Posterior cingulate gyrus (tissue), 11 donors: ENCODE measurements around the gene PARD3.
"Not testable (repeated sequence)": the region's sequence is repeated elsewhere in the genome, so short reads cannot be mapped to it uniquely, and the experiment has no call there.

Experiments used
- DNase-seq, 10 donors: peaks; one replicate each; pipeline versions ENCODE4 v3.0.0 to v3.0.0-alpha.2; 2020 to 2021; ENCODE audit warnings: mixed read lengths in 3 of 10
- intact Hi-C: fragments of 100-400 bp; cut with DNase I; formaldehyde crosslinking; loops from one replicate; pipeline ENCODE4 v1.15.1; 2023

PARD3 gene

GRCh38 chr10:34701194-34701593, 113.9 kb downstream of the PARD3 start:
- no peak for DNase-seq
- intact Hi-C loops, result no loop called here

- DNase-seq, intact Hi-C loops: not testable (repeated sequence)
These were observed 114.3 kb downstream of the PARD3 start for GRCh38 chr10:34700752-34701151.

DNA sequence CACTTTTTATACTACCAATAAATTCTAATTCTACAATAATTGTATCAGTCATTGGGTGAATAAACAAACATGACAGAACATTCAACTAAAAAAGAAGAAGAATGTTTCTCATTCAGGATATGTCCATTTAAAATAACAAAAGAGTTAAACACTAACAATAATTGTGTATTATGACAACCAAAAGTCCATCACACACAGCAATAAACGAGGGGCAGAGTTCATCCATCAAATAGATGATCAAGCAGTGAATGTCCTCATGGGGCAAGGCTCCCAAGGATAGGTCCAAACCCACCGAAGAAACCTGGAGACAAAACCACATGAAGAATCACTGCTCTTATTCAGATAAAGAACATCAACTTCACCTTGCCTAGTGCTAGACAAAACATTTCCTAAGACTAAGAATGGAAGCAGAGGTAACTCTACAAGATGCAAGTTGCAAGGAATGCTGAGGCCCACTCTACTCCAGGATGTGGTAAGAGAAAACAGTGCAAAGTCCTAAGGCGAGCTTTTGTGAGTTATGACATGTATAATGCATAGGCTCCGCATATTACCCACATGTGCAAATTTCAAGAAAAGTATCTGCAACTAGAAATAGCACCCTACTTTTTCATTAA, 115.1 kb downstream of the PARD3 start:
- intact Hi-C loops, result no loop called here

DNA sequence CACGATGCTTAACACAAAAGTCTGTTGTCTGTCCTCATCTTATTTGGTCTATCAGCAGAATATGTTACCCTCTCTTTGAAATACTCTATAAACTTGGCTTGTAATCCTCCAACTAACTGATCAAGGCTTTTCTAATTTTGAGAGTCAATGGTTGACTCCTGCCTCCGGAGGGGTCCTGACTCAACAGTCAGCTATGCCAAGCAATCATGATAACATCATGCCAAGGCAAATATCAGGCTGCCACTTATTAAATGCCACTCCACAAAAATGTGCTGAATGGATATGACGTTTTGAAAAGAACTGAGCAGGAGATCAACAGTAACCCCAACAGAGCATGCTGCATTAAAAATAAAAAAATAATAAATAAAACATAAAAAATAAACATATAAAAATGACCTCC, 116.1 kb downstream of the PARD3 start:
- DNase-seq, result no peak
- intact Hi-C loops, result no loop called here

More for the DNA sequence above, 115.1 kb downstream of the PARD3 start:
- no peak for DNase-seq

GRCh38 chr10:34698248-34698831, 116.8 kb downstream of the PARD3 start:
- no peak for DNase-seq
- intact Hi-C loops, result no loop called here

GRCh38 chr10:34697351-34698247, 117.5 kb downstream of the PARD3 start:
- intact Hi-C loops, result no loop called here
- DNase-seq, result no peak

GRCh38 chr10:34696423-34696822, 118.7 kb downstream of the PARD3 start:
- no peak for DNase-seq

GRCh38 chr10:34690383-34691049, 124.6 kb downstream of the PARD3 start:
- DNase-seq, result no peak
- intact Hi-C loops, result no loop called here

More at GRCh38 chr10:34696423-34696822, 118.7 kb downstream of the PARD3 start:
- intact Hi-C loops, result no loop called here

- intact Hi-C loops, result no loop called here
- no peak for DNase-seq
These were observed 126.0 kb downstream of the PARD3 start for GRCh38 chr10:34689053-34689452.

DNA sequence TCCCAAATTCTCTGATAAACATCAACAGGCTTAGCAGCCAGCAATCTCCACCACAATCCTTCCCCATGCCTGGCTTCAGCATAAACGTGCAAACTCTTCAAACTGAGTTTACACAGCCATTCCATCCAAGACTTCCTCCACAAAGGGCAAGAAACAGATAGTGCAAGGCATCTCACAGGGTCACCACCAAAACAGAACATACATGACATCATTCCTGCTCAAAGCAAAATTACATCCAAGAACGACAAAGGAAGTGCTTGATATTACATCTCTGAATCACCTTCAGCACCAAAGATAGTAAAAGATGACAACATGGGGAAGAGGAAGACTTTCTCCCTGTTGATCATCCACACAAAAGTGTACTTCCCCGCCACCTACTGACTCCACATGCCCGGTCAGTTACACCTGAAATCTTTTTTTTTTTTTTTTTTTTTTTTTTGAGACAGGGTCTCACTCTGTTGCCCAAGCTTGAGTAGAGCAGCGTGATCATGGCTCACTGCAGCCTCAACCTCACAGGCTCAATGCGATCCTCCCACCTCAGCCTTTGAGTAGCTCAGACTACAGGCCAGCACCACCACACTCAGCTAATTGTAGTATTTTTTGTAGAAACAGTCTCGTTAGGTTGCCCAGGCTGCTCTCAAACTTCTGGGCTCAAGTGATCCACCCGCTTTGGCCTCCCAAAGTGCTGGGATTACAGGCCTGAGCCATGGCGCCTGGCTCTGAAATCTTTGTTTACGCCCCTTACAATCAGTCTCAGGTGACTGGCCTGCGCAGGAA, 127.5 kb downstream of the PARD3 start:
- no peak for DNase-seq
- intact Hi-C loops, result no loop called here

DNA sequence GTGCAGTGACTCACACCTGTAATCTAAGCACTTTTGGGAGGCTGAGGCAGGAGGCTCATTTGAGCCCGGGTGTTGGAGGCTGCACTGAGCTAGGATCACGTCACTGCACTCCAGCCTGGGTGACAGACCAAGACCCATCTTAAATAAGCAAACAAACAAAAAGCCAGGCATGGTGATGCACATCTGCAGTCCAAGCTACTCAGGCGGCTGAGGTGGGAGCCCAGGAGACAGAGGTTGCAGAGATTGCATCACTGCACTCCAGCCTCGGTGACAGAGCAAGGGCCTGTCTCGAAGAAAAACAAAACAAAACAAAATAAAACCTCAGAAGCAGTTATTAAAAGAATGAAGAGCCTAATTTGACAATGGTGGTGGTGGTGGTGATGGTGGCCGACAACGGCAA, 132.5 kb downstream of the PARD3 start:
- intact Hi-C loops, result no loop called here
- no peak for DNase-seq

- intact Hi-C loops, result no loop called here
- no peak for DNase-seq
These were observed 133.2 kb downstream of the PARD3 start for GRCh38 chr10:34681933-34682332.

GRCh38 chr10:34679177-34679576, 135.9 kb downstream of the PARD3 start:
- intact Hi-C loops, result no loop called here
- DNase-seq, result no peak

DNA sequence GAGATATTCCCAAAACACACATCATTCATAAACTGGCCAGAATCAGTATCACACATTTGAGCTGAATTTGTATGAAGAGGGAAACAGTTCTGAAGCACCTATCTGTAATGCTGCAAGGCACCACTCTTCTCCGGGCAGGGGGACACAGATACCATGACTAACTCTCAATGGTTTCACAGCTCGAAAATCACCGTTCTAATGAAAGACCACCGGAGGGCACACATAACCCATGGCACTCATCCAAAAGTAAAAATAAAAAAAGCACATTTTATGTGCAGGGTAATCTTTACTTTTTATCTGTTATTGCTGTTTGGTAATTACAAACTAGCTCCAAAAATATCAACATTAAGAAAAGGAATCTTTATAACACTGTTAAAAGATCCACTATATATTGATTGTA, 137.5 kb downstream of the PARD3 start:
- no peak for DNase-seq
- intact Hi-C loops, result no loop called here

- intact Hi-C loops, result no loop called here
- DNase-seq, result no peak
These were observed 138.0 kb downstream of the PARD3 start for GRCh38 chr10:34677132-34677531.

DNA sequence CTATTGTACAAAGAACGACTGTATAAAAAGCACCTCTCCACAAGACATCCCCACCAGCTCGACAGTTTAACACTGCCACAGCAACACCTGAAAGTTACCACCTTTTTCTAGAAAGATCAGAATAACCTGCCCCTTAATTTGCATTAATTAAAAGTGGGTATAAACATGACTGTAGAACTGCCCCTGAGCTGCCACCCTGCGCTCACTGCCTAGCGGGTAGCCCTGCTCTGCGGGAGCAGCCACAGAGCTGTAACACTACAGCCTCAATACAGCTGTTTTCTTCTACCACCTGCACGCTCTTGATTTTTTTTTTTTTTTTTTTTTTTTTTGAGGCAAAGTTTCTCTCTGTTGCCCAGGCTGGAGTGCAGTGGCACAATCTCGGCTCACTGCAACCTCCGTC, 140.9 kb downstream of the PARD3 start:
- no peak for DNase-seq
- intact Hi-C loops, result no loop called here

DNA sequence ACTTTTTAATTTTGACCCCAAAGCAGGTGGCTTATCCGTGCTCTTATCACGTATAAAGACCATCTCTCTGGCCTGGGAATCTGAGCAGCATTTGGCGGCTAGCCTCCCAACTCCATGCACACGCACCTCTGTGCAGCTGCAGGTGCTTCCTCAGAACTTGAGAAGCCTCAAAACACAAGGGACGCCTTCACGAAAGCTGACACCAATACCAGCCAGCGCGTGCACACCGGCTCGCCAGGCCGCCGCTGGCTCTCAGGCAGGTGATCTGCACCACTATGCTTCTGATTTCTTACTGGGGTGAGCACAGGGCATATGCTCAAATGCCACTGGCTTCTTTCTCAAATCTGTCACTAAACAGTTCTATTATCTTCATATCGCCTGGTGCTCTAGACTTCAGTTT, 145.0 kb downstream of the PARD3 start:
- intact Hi-C loops, result no loop called here
- DNase-seq, result no peak

DNA sequence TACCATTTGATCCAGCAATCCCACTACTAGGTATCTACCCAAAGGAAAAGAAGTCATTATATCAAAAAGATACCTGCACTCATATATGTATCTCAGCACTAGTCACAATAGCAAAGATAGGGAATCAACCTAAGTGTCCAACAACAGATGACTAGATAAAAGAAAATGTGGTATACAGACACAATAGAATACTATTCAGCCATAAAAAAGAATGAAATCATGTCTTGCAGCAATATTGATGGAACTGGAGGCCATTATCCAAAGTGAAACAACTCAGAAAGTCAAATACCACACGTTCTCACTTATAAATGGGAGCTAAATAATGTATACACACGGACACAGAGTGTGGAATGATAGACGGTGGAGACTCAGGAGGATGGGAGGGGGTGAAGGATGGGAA, 146.0 kb downstream of the PARD3 start:
- intact Hi-C loops, result loop anchor here (5.0 kb wide), 1 partner anchor 358 kb away; no protein-coding TSS in a partner anchor
- DNase-seq, result no peak

GRCh38 chr10:34667177-34667576, 147.9 kb downstream of the PARD3 start:
- intact Hi-C loops, result loop anchor here (5.0 kb wide), 1 partner anchor 360 kb away; no protein-coding TSS in a partner anchor
- no peak for DNase-seq
